Measurements from ENCODE around the gene SPC24.
"Not testable (repeated sequence)": the region's sequence is repeated elsewhere in the genome, so short reads cannot be mapped to it uniquely, and the experiment has no call there.

The SPC24 gene

DNA sequence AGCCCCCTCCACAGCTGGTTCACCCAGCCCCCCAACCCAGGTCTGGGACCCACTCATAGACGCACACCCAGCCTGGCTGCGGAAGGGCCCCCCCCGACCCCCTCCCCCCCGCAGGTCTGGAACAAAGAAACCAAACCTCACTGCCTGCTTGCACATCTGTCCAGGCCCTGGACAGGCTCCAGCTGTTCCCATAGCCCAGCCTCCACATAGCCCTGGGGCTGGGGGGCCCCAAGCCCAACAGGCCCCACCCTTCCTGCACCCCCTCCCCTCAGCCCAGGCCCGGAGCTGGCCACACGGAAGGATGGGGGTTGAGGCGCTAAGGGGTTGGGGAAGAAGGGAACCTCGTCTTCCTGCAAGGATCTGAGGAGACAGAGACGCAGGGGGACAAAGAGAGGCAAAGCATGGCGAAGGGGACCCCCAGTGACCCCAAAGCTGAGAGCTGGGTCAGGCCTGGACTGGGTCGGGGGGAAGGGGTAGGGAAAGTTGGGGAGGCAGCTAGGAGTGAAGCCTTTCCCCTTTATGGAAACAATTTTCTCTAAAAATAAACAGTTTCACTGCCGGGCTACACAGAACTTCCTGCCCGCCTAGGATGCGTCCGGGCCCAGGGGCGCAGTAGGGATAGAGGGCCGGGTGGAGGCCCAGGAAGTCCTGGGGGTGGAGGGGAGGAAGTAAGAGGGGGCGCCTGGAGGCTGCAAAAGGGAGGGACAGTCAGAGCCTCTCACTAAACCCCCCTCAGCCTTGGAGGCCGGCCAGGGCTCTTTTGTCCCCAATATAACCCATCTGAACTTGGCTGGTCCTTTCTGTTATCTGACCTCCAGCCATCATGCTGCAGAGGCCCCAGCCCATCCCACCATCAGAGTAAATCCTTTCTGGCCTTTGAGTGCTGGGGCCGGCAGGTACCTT lies 39.3 kb upstream of the SPC24 start:
- no peak for DNase-seq
- intact Hi-C loops (cut with DNase I): no loop called here

DNA sequence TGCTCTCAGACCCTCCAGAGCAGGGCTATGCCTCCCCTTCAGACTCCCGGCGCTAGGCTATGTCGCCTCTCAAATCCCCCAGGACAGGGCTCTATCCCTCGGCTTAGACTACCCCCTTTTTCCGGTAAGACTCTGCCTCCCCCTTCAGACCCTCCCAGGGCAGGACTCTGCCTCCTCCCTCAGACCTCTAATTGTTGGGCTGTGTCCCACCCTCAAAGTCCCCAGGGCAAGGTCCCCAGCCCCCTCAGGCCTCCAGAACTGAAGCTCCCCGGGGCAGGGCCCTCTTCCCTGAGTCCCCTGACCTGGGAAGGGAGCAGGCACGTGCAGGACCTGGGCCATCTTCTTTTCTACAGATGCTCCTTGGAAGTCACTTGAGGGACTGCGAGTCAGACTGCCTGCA lies 38.6 kb upstream of the SPC24 start:
- no peak for DNase-seq
- intact Hi-C loops (cut with DNase I): no loop called here

DNA sequence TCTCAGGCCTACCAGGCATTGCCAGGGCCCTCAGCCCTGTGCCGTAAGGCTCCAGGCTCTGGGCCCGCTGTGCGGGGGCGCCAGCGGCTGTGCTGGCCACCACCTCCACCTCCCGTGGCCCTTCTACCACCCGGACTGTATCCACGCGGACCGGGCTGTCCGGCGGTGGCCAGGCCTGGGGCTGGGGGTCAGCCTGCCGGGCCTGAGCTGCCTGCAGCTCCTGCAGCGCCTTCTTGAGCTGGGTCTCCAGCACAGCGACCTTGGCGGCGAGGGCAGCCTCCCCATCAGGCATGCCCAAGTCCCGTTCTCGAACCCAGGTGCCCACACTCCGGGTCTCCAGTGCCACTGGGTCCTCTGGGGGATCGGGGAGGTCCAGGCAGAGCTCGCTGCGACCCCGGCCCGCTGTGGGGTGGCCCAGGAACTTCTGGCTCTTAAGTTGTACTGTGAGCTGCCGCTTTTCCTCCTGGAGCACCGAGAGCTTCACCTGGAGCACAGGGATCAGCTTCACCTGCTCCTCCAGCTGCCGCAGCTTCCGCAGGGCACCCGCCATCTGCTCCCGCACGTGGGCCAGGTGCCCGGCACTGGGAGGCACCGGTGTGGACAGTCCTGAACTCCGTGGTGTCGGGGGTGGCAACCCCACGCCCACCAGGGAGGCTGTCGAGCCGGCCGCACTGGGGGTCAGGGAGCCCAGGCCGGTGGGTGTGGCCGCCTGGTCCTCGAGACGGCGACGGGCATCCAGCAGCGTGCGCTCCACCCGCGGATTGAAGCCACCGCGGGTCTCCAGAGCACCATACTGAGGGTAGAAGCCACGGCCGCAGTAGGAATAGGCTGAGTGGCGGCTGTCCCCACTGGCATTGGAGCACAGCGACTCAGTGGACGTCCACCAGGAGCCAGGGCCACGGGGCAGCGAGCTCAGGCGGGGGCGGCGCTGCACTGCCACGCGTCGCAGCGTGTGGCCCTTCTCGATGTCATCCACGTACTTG lies 37.7 kb upstream of the SPC24 start:
- intact Hi-C loops (cut with DNase I): no loop called here
- no peak for DNase-seq

DNA sequence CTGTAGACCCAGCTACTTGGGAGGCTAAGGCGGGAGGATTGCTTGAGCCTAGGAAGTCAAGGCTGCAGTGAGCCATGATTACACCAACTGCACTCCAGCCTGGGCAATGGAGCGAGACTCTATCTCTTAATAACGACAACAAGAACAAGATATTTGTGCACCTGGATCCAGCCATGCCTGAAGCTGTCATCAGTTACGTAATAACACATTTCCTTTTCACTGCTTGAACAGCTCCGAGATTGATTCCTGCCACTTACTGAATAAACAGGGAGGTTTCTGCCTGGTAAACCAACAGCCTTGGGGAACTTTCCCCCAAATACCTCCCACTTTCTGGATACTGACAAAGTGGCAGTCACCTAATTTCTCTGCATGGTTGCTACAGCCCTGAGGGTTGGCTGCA lies 36.4 kb upstream of the SPC24 start:
- intact Hi-C loops (cut with DNase I): no loop called here
- DNase-seq: no peak

DNA sequence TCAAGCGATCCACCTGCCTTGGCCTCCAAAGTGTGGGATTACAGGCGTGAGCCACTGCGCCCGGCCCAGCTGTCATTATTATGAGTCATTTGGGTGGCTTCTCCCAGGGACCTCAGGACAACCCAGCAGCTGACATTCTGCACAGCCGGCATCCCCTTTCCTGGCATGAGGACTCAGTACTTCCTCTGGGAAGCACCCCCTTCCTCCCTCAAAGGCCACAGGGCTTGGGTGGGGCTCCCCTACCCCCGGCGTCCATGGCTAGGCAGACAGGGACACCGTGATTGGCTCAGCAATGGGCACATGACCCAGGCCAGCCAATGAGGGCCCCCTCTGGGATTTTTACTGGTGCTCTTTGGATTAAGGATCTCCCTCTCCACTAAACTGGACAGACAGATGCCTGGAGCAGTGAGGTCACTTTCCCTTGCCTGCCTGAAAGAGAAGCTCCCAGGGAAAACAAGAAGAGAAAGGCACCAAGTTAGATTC lies 35.7 kb upstream of the SPC24 start:
- DNase-seq: no peak
- intact Hi-C loops (cut with DNase I): no loop called here

DNA sequence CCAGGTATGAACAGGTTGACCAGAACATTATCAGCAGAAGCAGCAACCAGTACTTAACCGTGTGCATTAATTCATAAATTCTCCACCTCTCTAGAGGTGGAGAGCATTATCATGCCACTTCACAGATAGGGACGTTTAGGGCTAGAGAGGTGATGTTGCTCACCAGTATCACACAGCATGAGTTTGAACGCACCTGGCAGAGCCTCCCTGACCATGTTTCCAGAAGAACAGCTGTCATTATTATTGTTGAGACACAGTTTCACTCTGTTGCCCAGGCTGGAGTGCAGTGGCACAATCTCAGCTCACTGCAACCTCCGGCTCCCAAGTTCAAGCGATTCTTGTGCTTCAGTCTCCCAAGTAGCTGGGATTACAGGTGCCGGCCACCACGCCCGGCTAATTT lies 34.9 kb upstream of the SPC24 start:
- intact Hi-C loops (cut with DNase I): no loop called here
- no peak for DNase-seq

DNA sequence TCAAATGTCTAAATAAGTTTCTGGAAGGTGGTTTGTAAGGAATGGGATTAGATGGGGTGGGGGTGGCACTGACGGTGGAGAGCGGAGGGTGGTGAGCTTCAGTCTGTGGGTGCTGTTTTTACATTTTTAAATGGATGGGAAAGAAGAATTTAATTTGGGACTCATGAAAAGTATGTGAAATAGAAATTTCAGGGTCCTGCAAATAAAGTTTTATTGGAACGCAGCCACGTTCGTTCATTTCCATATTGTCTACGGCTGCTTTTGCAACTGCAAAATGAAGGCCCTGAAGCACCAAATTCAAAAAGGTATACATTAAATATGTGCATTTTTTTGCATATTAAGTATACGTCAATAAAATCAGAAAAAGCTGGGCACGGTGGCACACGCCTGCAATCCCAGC lies 31.9 kb upstream of the SPC24 start:
- intact Hi-C loops (cut with DNase I): no loop called here
- DNase-seq: no peak

DNA sequence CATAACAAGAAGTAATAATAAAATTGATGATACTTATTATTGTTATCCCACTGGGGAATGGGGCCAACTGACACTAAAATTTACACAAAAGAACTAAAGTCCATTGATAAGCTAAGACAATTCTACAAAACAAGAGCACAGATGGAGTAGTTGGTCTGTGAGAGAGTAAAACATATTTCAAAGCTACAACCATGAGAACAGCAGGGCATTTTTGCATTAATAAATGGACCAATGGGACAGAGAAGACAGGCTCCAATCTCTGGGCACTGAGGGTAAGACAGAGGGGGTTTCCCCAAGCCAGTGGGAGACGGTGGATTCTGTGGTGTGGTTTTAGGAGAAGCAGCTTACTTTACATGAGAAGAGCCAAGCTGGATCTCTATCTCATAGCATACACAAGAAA lies 27.4 kb upstream of the SPC24 start:
- intact Hi-C loops (cut with DNase I): no loop called here
- no peak for DNase-seq

DNA sequence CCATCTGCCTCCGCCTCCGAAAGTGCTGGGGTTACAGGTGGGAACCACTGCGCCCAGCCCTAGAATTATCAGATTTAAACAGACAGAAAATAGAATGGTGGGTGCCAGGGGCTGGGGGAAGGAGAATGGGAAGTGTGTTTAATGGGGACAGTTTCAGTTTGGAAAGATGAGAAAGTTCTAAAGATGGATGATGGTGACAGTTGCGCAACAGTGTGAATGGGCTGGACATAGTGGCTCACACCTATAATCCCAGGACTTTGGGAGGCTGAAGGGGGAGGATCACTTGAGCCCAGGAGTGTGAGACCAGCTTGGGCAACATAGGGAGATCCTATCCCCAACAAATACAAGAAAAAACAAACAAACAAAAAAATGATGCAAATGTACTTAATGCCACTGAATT lies 25.9 kb upstream of the SPC24 start:
- intact Hi-C loops (cut with DNase I): no loop called here
- DNase-seq: no peak

DNA sequence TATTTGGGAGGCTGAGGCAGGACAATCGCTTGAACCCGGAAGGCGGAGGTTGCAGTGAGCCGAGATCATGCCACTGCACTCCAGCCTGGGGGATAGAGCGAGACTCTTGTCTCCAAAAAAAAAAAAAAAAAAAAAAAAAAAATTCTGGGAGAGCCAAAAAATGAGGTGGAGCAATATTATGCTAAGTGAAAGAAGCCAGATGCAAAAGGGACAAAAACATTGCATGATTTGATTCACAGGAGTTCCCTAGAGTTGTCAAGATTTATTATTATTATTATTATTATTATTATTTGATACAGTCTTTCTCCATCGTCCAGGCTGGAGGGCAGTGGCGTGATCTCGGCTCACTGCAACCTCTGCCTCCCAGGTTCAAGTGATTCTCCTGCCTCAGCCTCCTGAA lies 25.4 kb upstream of the SPC24 start:
- intact Hi-C loops (cut with DNase I); DNase-seq: not testable (repeated sequence)

DNA sequence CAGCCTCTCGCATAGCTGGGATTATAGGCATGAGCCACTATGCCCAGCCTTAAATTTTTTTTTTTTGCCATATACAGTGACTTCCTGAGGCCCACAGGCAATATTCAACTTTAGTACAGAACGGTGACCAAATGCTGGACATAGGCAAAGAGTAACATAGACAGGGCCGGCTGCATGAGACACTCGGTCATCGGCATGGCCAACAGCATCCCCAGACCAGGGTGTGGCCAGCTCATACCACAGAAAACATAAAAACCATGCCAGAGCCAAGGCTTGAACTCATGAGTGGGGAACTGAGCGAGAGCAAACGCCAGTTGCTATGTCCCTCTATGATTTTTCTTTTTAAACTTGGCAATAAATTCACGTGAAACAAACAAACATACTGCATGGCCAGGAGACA lies 24.8 kb upstream of the SPC24 start:
- DNase-seq: no peak
- intact Hi-C loops (cut with DNase I): no loop called here

DNA sequence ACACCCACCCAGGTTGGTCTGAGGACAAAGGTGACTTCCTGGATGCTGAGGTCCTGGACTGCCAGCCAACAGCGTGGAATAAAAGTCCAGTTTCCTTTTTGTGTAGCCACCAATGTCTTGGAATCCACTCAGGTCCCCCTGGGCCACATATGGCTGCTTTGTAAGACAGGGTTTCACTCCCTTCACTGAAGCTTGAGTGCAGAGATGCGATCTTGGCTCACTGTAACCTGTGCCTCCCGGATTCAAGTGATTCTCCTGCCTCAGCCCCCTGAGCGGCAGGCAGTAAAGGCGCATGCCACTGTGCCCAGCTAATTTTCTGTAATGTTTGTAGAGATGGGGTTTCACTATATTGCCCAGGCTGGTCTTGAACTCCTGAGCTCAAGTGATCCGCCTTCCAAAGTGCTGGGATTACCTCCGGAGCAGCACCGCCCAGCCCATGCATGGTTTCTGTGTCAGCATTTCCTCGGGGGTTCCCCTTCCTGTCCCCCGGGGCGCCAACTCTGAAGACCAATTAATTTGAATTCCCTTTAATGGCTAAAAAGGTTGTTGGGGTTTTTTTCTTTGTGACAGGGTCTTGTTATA lies 24.2 kb upstream of the SPC24 start:
- no peak for DNase-seq
- intact Hi-C loops (cut with DNase I): no loop called here

DNA sequence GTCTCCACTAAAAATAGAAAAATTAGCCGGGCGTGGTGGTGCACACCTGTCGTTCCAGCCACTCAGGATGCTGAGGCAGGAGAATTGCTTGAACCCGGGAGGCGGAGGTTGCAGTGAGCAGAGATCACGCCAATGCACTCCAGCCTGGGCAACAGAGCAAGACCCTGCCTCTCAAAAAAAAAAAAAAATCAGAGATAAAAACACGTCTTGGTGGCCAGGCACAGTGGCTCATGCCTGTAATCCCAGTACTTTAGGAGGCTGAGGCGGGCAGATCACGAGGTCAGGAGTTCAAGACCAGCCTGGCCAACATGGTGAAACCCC lies 23.5 kb upstream of the SPC24 start:
- intact Hi-C loops (cut with DNase I); DNase-seq: not testable (repeated sequence)

DNA sequence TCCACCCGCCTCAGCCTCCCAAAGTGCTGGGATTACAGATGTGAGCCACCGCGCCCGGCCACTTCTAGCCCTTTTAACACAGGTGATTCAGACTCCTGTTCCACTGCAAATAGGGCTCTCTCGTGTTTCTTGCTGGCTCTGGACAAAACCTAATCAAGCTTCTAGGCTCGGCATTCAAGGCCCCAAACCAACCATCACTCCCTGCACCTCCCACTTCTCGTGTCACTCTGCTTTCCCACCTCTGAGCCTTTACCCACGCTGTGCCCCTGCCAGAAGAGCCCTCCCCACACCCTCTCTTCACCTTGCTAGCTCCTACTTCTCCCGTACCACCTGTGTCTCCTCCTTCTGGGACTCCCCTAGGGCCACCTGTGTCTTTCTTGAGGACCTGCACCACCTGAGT lies 22.0 kb upstream of the SPC24 start:
- DNase-seq: no peak
- intact Hi-C loops (cut with DNase I): no loop called here

DNA sequence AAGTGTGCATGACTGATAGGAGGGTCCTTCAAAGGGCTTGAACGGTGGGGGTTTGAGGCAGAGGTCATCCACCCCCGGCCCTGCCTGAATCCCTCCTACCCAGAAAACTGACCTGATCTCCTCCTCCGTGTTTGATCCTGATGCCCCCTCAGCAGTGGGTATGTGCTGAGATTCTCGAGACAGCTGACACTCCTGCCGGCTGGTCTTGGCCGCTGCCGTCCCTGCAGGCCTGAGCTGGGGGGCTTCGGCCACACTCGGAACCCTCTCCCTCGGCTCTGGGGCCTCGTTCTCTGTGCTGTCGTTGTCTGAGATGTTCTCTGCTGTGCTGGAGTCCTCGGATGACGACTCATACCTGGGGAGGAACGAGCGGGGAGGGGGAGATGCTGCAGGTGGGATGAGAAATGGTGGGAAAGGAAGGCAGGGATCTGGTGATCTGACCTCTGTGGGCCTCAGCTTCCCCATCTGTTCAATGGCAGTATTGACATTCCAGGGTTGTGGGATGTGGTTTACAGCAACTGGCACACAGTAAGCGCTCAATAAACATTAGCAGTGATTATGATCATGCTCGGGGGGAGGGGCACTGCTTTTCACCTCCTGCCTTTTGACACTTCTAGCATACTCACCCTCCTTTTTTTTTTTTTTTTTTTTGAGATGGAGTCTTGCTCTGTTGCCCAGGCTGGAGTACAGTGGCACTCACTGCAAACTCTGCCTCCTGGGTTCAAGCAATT lies 21.0 kb upstream of the SPC24 start:
- intact Hi-C loops (cut with DNase I): no loop called here
- DNase-seq: no peak

DNA sequence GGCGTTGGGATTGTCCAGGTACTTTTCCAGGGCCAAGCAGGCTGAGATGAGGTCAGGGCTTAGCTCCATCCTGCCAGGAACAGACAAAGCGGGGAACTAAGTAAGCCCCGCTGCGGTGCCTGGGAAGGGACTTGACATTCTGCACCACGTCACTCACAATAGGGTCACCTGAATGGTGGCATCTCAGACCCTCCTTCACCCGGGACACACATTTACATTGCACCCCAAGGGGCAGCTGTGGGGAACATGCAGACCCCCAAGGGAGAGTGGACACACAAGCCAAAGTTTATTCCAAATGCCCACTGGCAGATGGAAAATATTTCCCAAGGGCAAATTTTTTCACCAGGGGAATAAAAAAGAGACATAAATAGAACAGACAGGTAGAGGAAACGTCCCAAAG lies 20.3 kb upstream of the SPC24 start:
- intact Hi-C loops (cut with DNase I): no loop called here
- DNase-seq: no peak

DNA sequence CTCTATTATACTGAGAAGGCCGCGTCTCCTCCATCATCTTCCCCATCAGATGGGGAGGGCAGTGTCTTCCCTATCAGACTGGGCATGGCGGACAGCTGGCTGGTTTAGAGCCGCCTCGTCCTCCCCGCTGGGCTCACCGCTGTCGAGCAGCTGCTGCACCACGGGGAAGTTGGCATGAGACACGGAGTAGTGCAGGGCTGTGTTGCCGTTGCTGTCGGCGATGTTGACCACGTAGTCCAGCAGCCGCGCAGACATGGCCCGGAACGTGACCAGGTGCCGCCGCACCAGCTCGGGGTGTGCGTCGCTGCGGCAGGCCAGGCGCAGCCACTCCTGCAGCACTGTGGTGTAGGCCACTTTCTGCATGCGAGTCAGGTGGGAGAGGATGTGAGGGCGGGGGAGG lies 18.8 kb upstream of the SPC24 start:
- intact Hi-C loops (cut with DNase I): no loop called here
- DNase-seq: no peak

DNA sequence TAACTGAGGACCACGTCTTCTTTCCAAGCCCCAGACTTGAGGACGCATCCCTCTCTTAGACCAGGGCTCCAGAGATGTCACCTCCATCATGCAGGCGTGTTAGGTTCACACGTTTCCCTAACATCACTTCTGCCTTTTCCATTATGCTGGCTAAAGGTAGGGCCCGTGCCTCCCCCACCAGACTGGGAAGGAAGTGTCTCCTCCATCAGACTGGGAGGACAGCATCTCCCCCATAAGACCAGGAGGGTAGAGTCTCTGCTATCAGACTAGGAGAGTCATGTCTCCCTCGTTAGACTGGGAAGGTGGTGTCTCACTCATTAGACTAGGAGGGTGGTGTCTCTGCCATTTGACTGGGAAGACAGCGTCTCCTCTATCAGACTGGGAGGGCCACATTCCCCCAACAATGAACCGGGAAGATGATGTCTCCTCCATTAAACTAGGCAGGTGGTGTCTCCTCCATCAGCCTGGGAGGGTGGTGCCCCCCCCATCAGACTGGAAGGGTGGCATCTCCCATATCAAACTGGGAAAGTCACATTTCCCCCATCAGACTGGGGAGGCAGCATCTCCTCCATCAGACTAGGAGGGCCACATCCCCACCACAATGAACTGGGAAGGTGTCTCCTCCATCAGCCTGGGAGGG lies 18.1 kb upstream of the SPC24 start:
- no peak for DNase-seq
- intact Hi-C loops (cut with DNase I): no loop called here

DNA sequence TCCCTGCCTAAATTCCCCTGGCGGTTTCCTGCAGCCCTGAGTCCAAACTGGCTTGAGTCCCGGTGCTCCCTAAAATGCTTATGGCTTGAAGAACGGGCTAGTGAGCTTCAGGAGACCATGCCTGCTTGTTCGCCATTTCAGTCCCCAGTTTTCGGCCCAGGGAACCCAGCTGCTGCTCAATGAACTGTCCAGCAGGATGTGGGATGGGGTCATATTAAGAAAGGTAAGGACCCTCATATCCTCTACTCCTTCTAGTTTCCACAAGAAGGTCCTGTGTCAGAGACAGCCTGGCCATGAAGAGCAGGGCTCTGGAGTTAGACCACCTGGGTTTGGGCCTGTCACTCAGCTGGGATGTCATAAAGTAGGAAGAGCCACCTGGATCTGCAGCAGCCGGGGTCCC lies 17.0 kb upstream of the SPC24 start:
- intact Hi-C loops (cut with DNase I): no loop called here
- DNase-seq: no peak

All from head of caudate nucleus (tissue), 42 donors.